ENCODE measurements around the gene TMEM61. TPM values are rescaled to one million over a fixed set of nuclear protein-coding genes. Genes with fewer than 3 reads are reported as not detected.

TMEM61 gene
- total RNA-seq, 2 donors from 2014 or later: 2.0 to 3.6 TPM

GRCh38 chr1:54996359-54996868 is 16.0 kb downstream of the TMEM61 start:
- WGBS, 2 donors: 4 to 11% methylated on average over 16 to 23 of the region's 23 CpGs

GRCh38 chr1:54996869-54997710 is 16.7 kb downstream of the TMEM61 start:
- no peak for DNase-seq
- Histone ChIP-seq H3K27ac (no peak overlapping the region), H3K4me1 (peaks cover 11% of the 10 kb centered on the region), H3K27me3 (peaks cover 0 to 9% of the 10 kb centered on the region in 2 donors), H3K36me3 (replicated peaks in 1 of 2; ENCODE audit: insufficient read depth in 1 of 2, low read depth in 2 of 2) (no peaks in the 10 kb centered on the region), H3K9me3 (no peaks in the 10 kb centered on the region), H3K4me3 (no peak overlapping the region)
- no peak for TF ChIP-seq CTCF (IDR thresholded peaks at IDR 0.05)
- no peak for TF ChIP-seq POLR2A (IDR thresholded peaks at IDR 0.05)
- 15 to 18% methylated on average over 25 to 46 of the region's 46 CpGs for WGBS, 2 donors
- intact Hi-C loops (cut with DNase I): loop anchor here (5.0 kb wide), 1 partner anchor 45 kb away; no protein-coding TSS in a partner anchor
- peak; percentile 50 for ATAC-seq

More at GRCh38 chr1:54996359-54996868, 16.0 kb downstream of the TMEM61 start:
- ATAC-seq (peak; percentile 78), DNase-seq (peak; percentile 65 to 78 (median 76))
- Histone ChIP-seq H3K4me1 (peaks cover 11% of the 10 kb centered on the region), H3K9me3 (no peaks in the 10 kb centered on the region), H3K27ac (no peak overlapping the region), H3K36me3 (replicated peaks in 1 of 2; ENCODE audit: insufficient read depth in 1 of 2, low read depth in 2 of 2) (no peaks in the 10 kb centered on the region), H3K27me3 (peaks cover 0 to 9% of the 10 kb centered on the region in 2 donors), H3K4me3 (no peak overlapping the region)
- intact Hi-C loops (cut with DNase I): loop anchor here (5.0 kb wide), 1 partner anchor 44 kb away; no protein-coding TSS in a partner anchor
- TF ChIP-seq POLR2A (IDR thresholded peaks at IDR 0.05): no peak
- TF ChIP-seq CTCF (IDR thresholded peaks at IDR 0.05): peak; percentile 77 to 88 (median 82)

GRCh38 chr1:54997711-54997986 is 17.2 kb downstream of the TMEM61 start:
- Histone ChIP-seq H3K9me3 (no peaks in the 10 kb centered on the region), H3K36me3 (replicated peaks in 1 of 2; ENCODE audit: insufficient read depth in 1 of 2, low read depth in 2 of 2) (no peaks in the 10 kb centered on the region), H3K27me3 (peaks cover 0 to 9% of the 10 kb centered on the region in 2 donors), H3K4me3 (no peak overlapping the region), H3K4me1 (peaks cover 11% of the 10 kb centered on the region), H3K27ac (no peak overlapping the region)
- ATAC-seq: no peak
- no peak for DNase-seq
- WGBS, 2 donors: 73 to 89% methylated on average over 6 of the region's 6 CpGs
- intact Hi-C loops (cut with DNase I): loop anchor here (5.0 kb wide), 1 partner anchor 45 kb away; no protein-coding TSS in a partner anchor
- TF ChIP-seq POLR2A (IDR thresholded peaks at IDR 0.05): no peak
- no peak for TF ChIP-seq CTCF (IDR thresholded peaks at IDR 0.05)

- H3K27me3 ChIP-seq: peaks cover 0 to 9% of the 10 kb centered on the region in 2 donors
- H3K4me3 ChIP-seq: no peak overlapping the region
- no peak for DNase-seq
- no peak for TF ChIP-seq POLR2A (IDR thresholded peaks at IDR 0.05)
- TF ChIP-seq CTCF (IDR thresholded peaks at IDR 0.05): no peak
- ATAC-seq: no peak
- no peaks in the 10 kb centered on the region for H3K9me3 ChIP-seq
- peaks cover 11% of the 10 kb centered on the region for H3K4me1 ChIP-seq
- no peak overlapping the region for H3K27ac ChIP-seq
- no peaks in the 10 kb centered on the region for H3K36me3 ChIP-seq (replicated peaks in 1 of 2; ENCODE audit: insufficient read depth in 1 of 2, low read depth in 2 of 2)
- WGBS, 2 donors: 77 to 88% methylated on average over 3 to 6 of the region's 6 CpGs
- intact Hi-C loops (cut with DNase I): loop anchor here (5.0 kb wide), 1 partner anchor 46 kb away; no protein-coding TSS in a partner anchor
These were observed 17.7 kb downstream of the TMEM61 start for GRCh38 chr1:54998100-54998499.
